ENCODE measurements around the gene CFAP77. TPM values are rescaled to one million over a fixed set of nuclear protein-coding genes. Genes with fewer than 3 reads are reported as not detected.

Gene CFAP77
- total and polyA plus RNA-seq, 10 of the 15 experiments (the other 5 are each of a cell fraction or from before 2014, with no cell fraction given) = 0.33 TPM; not detected in 9

- Histone ChIP-seq H3K4me1 (ENCODE audit: control insufficient read depth, insufficient read depth, low read length) (no peaks in the 10 kb centered on the region), H3K9ac (ENCODE audit: control insufficient read depth, insufficient read depth, low read length) (no peak overlapping the region), H2AFZ (ENCODE audit: control insufficient read depth, low read depth, low read length) (no peak overlapping the region), H3K36me3 (ENCODE audit: control insufficient read depth in 2 of 2, insufficient read depth in 2 of 2, low read length in 1 of 2) (no peaks in the 10 kb centered on the region), H3K4me2 (ENCODE audit: control insufficient read depth, insufficient read depth) (no peak overlapping the region), H3K9me3 (replicated peaks; ENCODE audit: control insufficient read depth, insufficient read depth, low read length) (no peaks in the 10 kb centered on the region), H4K20me1 (ENCODE audit: control insufficient read depth, insufficient read depth) (no peaks in the 10 kb centered on the region), H3K79me2 (ENCODE audit: control insufficient read depth, insufficient read depth, low read length) (no peaks in the 10 kb centered on the region), H3K4me3 (no peak overlapping the region), H3K27ac (ENCODE audit: control insufficient read depth, insufficient read depth) (no peak overlapping the region), H3K27me3 (replicated peaks in 1 of 2; ENCODE audit: control insufficient read depth in 2 of 2, insufficient read depth in 2 of 2, low read length in 1 of 2) (peaks cover 0 to 3% of the 10 kb centered on the region in 2 experiments; a peak in 3 of 4 replicates)
- intact Hi-C loops (cut with micrococcal nuclease; ENCODE audit: unreplicated experiment) (no loop called here), in situ Hi-C loops (cut with MboI) (no loop called here)
- 49% methylated on average over 10 of the region's 10 CpGs for WGBS (ENCODE audit: insufficient coverage, insufficient replicate concordance, low lambda C conversion rate, missing lambda C conversion rate)
- ATAC-seq (no peak), DNase-seq (ENCODE audit: low read depth, low spot score) (no peak), FAIRE-seq (no peak)
- ChIA-PET POLR2A (no interaction called here), CTCF (no interaction called here), SMC1A (ENCODE audit: uncharacterized antibody, unreplicated experiment) (no interaction called here), RAD21 (ENCODE audit: unreplicated experiment) (no interaction called here)
- TF ChIP-seq USF1 (IDR thresholded peaks at IDR 0.05; ENCODE audit: borderline replicate concordance, extremely low read length, insufficient read depth, low read depth, low read length) (no peak), ZSCAN29 (IDR thresholded peaks at IDR 0.05) (no peak), SP1 (IDR thresholded peaks at IDR 0.05; ENCODE audit: low read depth, low read length) (no peak), POLR2AphosphoS5 (IDR thresholded peaks at IDR 0.05; ENCODE audit: low read length) (no peak)
- TF ChIP-seq, protein P1, sequence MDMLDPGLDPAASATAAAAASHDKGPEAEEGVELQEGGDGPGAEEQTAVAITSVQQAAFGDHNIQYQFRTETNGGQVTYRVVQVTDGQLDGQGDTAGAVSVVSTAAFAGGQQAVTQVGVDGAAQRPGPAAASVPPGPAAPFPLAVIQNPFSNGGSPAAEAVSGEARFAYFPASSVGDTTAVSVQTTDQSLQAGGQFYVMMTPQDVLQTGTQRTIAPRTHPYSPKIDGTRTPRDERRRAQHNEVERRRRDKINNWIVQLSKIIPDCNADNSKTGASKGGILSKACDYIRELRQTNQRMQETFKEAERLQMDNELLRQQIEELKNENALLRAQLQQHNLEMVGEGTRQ (IDR thresholded peaks at IDR 0.05; ENCODE audit: borderline replicate concordance, low read depth, low read length) = no peak
- BruUV-seq (replicated peaks) = no TSS peak
Observed at GRCh38 chr9:132441404-132441803, 31.4 kb downstream of the CFAP77 start.
